WTC11 (cell line): ENCODE results near the gene VEGFB. TPM values are rescaled to one million over a fixed set of nuclear protein-coding genes. Genes with fewer than 3 reads are reported as not detected.
A peak's percentile ranks its signal among the peaks of the same experiment; 100 is the strongest.

Experiments
- ATAC-seq: fragments of 200-7000 bp; cut with Tn5 transposase; 2 replicates; pipeline ENCODE4 v1.10.0; 2021; ENCODE audit warnings: mild to moderate bottlenecking, moderate library complexity
- CTCF ChIA-PET: fragments of 300-600 bp; sonication (Branson Sonifier 250); formaldehyde crosslinking; loops from one replicate; lab custom pipeline; 2021; ENCODE audit warnings: antibody characterized with exemption; lab: Charles Lee
- POLR2A ChIA-PET: fragments of 350-600 bp; sonication (Branson Sonifier 250); formaldehyde crosslinking; loops from one replicate; lab custom pipeline; 2021; ENCODE audit warnings: antibody characterized with exemption; lab: Charles Lee
- DNase-seq: peaks from one replicate; pipeline ENCODE4 v3.0.0; 2021; ENCODE audit warnings: low spot score
- H3K27ac Mint-ChIP-seq: 2 replicates; pipeline ENCODE4 v1.8.0; 2021; ENCODE audit warnings: mixed read lengths
- H3K27me3 Mint-ChIP-seq: 2 replicates; pipeline ENCODE4 v1.8.0; 2021; ENCODE audit warnings: low read depth, mild to moderate bottlenecking, moderate library complexity, mixed read lengths
- H3K36me3 Mint-ChIP-seq: 2 replicates; pipeline ENCODE4 v1.8.0; 2021; ENCODE audit warnings: mixed read lengths
- H3K4me1 Mint-ChIP-seq: 2 replicates; pipeline ENCODE4 v1.8.0; 2022; ENCODE audit warnings: mixed read lengths
- H3K4me3 Mint-ChIP-seq: 2 replicates; pipeline ENCODE4 v1.8.0; 2021; ENCODE audit warnings: mild to moderate bottlenecking, moderate library complexity, mixed read lengths
- H3K9me3 Mint-ChIP-seq: 2 replicates; pipeline ENCODE4 v1.8.0; 2021; ENCODE audit warnings: mixed read lengths
- CBFB ChIP-seq: sonication (generic); formaldehyde crosslinking; IDR thresholded peaks from 2 replicates; pipeline ENCODE4 v1.8.1; 2022; ENCODE audit warnings: mild to moderate bottlenecking, low read depth, missing genetic modification reagents
- ETV6 ChIP-seq: sonication (generic); formaldehyde crosslinking; IDR thresholded peaks from 2 replicates; pipeline ENCODE4 v1.8.1; 2022; ENCODE audit warnings: mild to moderate bottlenecking, missing genetic modification reagents
- HMGXB4 ChIP-seq: sonication (generic); formaldehyde crosslinking; IDR thresholded peaks from 2 replicates; pipeline ENCODE4 v1.8.1; 2023; ENCODE audit warnings: mild to moderate bottlenecking, moderate library complexity, missing genetic modification reagents
- NR3C1 ChIP-seq: sonication (generic); formaldehyde crosslinking; conservative IDR thresholded peaks from 2 replicates; pipeline ENCODE4 v1.8.1; 2023; ENCODE audit warnings: low read depth, mild to moderate bottlenecking, missing genetic modification reagents
- SOX15 ChIP-seq: fragments of 250-450 bp; sonication (Bioruptor Pico); IDR thresholded peaks from 2 replicates; pipeline ENCODE4 v1.9.0; 2021; ENCODE audit warnings: mild to moderate bottlenecking
- ZBTB21 ChIP-seq: sonication (generic); formaldehyde crosslinking; IDR thresholded peaks from 2 replicates; pipeline ENCODE4 v1.8.1; 2023; ENCODE audit warnings: mild to moderate bottlenecking, missing genetic modification reagents, borderline replicate concordance
- ZNF121 ChIP-seq: sonication (generic); formaldehyde crosslinking; IDR thresholded peaks from 2 replicates; pipeline ENCODE4 v1.8.0; 2023; ENCODE audit warnings: missing genetic modification reagents
- ZNF138 ChIP-seq: sonication (generic); formaldehyde crosslinking; conservative IDR thresholded peaks from 2 replicates; pipeline ENCODE4 v1.8.1; 2022; ENCODE audit warnings: mild to moderate bottlenecking, moderate library complexity, missing genetic modification reagents
- ZNF281 ChIP-seq: sonication (generic); formaldehyde crosslinking; IDR thresholded peaks from 2 replicates; pipeline ENCODE4 v1.8.0; 2023; ENCODE audit warnings: mild to moderate bottlenecking, missing genetic modification reagents
- total RNA-seq: library from RNA; stranded (reverse); gene quantifications from 3 replicates; pipeline ENCODE4 v1.2.3, GENCODE V29; 2021
- TF ChIP-seq, protein P1 (sequence below): sonication (generic); formaldehyde crosslinking; IDR thresholded peaks from 2 replicates; pipeline ENCODE4 v1.8.1; 2022; ENCODE audit warnings: low read depth, missing genetic modification reagents, borderline replicate concordance
- TF ChIP-seq, protein P2 (sequence below): sonication (generic); formaldehyde crosslinking; IDR thresholded peaks from 2 replicates; pipeline ENCODE4 v1.8.1; 2023; ENCODE audit warnings: mild to moderate bottlenecking, missing genetic modification reagents, moderate library complexity

Gene VEGFB
- total RNA-seq, 1 experiment from 2014 or later, result 51.7 TPM

DNA sequence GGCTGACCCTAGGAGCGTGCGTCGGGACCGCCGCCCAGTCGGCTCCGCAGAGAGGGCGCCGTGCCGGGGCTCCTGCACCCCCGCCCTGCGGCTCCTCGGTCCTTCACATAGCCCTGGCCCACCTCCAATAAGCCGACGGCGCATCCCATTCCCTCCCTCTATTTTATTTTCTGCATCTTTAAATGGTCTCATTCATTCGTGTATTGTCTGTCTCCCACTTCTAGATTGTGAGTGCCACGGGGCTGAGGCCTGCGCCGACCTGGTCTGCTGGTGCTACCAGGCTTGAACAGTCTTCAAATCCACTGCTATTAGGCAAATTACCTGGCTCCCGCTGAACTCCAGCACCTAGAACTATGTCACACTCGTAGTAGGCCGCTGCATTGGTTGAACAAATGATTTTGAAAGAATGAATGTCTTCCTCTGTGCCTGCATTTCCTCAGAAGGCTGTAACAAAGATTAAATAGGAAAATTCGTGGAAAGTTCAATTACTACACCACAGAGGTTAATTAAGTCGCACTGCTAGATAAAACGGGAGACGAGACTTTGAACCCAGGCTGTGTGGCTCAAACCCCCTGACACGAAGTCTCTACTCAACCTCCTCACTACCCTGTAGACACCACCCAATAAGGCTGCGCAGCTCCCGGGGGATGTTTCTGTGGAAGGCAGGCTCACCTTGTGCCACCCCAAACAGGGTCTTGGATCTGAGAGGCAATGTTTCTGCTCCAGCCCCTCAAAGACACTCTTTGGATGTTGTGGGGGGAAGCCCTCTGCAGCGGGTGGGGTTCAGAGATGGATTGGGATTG lies 13.5 kb downstream of the VEGFB start:
- H3K27ac Mint-ChIP-seq, result peak overlapping the region; percentile 93
- ATAC-seq (no peak), DNase-seq (no peak)
- CTCF ChIA-PET, result interaction anchor here (0.8 to 5.3 kb wide), 11 partner anchors 13 to 457 kb away, joined by 3 to 75 read pairs (median 7); partner anchors contain the start of genes CATSPERZ, ESRRA, FERMT3 and STIP1
- H3K27me3 Mint-ChIP-seq, result no peaks in the 10 kb centered on the region
- peaks cover 8% of the 10 kb centered on the region for H3K36me3 Mint-ChIP-seq
- POLR2A ChIA-PET, result interaction anchor here (1.0 to 1.5 kb wide), 5 partner anchors 20 to 329 kb away, joined by 3 to 6 read pairs (median 4); partner anchors contain the start of genes NUDT22 and TRPT1
- H3K9me3 Mint-ChIP-seq, result no peaks in the 10 kb centered on the region
- TF ChIP-seq, protein P1, sequence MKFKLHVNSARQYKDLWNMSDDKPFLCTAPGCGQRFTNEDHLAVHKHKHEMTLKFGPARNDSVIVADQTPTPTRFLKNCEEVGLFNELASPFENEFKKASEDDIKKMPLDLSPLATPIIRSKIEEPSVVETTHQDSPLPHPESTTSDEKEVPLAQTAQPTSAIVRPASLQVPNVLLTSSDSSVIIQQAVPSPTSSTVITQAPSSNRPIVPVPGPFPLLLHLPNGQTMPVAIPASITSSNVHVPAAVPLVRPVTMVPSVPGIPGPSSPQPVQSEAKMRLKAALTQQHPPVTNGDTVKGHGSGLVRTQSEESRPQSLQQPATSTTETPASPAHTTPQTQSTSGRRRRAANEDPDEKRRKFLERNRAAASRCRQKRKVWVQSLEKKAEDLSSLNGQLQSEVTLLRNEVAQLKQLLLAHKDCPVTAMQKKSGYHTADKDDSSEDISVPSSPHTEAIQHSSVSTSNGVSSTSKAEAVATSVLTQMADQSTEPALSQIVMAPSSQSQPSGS, result no peak
- TF ChIP-seq HMGXB4 (CRISPR knock-in tag), result 0 out of 2 replicates have a peak, but pooled peaks have one; percentile 18
- peak overlapping the region; percentile 88 for H3K4me3 Mint-ChIP-seq
- peaks cover 44% of the 10 kb centered on the region for H3K4me1 Mint-ChIP-seq

- POLR2A ChIA-PET, result interaction anchor here (0.6 to 1.0 kb wide), 3 partner anchors 19 to 259 kb away, joined by 4 to 7 read pairs (median 6); no protein-coding TSS in a partner anchor
- H3K36me3 Mint-ChIP-seq, result peaks cover 4% of the 10 kb centered on the region; the same call in 1 of the 2 replicates
- peaks cover 45% of the 10 kb centered on the region for H3K4me1 Mint-ChIP-seq
- TF ChIP-seq ZNF281, result no peak
- no peak for TF ChIP-seq CBFB (CRISPR knock-in tag)
- no peak for TF ChIP-seq ZNF138 (CRISPR knock-in tag)
- no peak for TF ChIP-seq SOX15 (CRISPR knock-in tag)
- TF ChIP-seq, protein P2, sequence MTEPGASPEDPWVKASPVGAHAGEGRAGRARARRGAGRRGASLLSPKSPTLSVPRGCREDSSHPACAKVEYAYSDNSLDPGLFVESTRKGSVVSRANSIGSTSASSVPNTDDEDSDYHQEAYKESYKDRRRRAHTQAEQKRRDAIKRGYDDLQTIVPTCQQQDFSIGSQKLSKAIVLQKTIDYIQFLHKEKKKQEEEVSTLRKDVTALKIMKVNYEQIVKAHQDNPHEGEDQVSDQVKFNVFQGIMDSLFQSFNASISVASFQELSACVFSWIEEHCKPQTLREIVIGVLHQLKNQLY (CRISPR knock-in tag), result no peak
- TF ChIP-seq ZNF121, result 0 out of 2 replicates have a peak, but pooled peaks have one; percentile 43
- TF ChIP-seq NR3C1 (CRISPR knock-in tag), result no peak
- TF ChIP-seq ZBTB21, result no peak
- TF ChIP-seq, protein P1, result no peak
- TF ChIP-seq ETV6 (CRISPR knock-in tag), result 0 out of 2 replicates have a peak, but pooled peaks have one; percentile 27
- H3K27ac Mint-ChIP-seq, result peak overlapping the region; percentile 97
- CTCF ChIA-PET, result interaction anchor here (0.5 to 5.3 kb wide), 12 partner anchors 13 to 456 kb away, joined by 3 to 75 read pairs (median 6); partner anchors contain the start of genes CATSPERZ, FERMT3, STIP1 and VEGFB
- no peaks in the 10 kb centered on the region for H3K9me3 Mint-ChIP-seq
- no peaks in the 10 kb centered on the region for H3K27me3 Mint-ChIP-seq
- peak; percentile 62 for DNase-seq
- H3K4me3 Mint-ChIP-seq, result peak overlapping the region; percentile 88
- peak; percentile 35 for ATAC-seq
Observed at GRCh38 chr11:64248578-64248977, 14.2 kb downstream of the VEGFB start.
